Measurements from ENCODE around the gene NELFCD.
"Not testable (repeated sequence)": the region's sequence is repeated elsewhere in the genome, so short reads cannot be mapped to it uniquely, and the experiment has no call there.

NELFCD gene, protein sequence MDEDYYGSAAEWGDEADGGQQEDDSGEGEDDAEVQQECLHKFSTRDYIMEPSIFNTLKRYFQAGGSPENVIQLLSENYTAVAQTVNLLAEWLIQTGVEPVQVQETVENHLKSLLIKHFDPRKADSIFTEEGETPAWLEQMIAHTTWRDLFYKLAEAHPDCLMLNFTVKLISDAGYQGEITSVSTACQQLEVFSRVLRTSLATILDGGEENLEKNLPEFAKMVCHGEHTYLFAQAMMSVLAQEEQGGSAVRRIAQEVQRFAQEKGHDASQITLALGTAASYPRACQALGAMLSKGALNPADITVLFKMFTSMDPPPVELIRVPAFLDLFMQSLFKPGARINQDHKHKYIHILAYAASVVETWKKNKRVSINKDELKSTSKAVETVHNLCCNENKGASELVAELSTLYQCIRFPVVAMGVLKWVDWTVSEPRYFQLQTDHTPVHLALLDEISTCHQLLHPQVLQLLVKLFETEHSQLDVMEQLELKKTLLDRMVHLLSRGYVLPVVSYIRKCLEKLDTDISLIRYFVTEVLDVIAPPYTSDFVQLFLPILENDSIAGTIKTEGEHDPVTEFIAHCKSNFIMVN

DNA sequence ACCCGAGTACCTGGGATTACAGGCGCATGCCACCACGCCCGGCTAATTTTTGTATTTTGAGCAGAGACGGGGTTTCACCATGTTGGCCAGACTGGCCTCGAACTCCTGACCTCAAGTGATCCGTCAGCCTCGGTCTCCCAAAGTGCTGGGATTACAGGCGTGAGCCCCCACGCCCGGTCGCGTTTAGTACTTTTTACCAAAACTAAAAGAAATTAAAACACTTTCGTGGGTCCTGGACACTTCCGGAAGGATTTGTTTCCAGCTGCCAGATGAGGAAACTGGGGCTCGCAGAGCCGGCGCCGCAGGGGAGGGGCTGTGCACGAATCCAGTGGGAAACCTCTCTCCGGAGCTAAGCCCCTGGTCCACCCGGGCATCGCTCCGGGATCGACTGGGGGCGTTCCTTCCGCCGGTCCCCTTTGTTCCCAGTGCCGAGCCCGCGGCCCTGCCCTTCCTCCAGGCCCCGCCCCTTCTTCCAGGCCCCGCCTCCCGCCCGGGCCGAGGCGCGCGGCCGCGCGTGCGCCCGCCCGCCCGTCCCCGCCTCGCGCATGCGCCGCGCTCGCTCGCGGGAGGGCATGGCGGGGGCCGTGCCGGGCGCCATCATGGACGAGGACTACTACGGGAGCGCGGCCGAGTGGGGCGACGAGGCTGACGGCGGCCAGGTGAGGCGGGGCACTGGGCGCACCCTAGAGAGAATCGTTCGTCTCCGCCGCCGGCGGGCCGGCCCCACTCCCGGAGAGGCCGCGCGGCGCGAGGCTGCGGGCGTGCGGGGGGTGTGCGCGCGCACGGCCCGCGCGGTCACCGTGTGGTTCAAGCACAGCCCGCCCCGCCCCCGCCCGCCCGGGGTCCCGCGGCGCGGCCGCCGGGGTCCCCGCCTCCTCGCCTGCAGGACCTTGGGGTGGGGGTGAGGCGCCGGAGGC is at the start of gene NELFCD:
Gene NELFCD, plus strand, starts transcription at position 546 of the 917 bp plus-strand sequence. Its CDS starts 54 bp downstream, at position 600.
- DNase-seq (ENCODE audit: low read depth, low spot score): peak; percentile 20

DNA sequence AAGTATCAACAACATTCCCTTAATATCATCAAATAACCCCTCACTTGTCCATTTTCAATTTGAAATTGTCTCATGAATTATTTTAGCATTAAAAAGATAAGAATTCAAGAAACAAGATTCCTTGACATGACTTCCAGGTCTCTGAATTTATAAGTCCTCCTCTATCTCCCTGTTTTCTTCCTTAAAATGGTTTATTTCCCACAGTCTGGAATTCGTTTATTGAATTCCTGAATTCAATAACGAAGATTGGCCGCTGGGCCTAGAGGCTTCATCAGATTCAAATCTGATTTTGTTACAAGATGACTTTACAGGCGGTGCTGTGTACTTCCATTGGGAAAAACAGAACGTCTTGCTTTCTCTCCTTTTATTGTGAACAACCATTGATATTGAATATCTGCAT is 48.9 kb upstream of the NELFCD start:
- DNase-seq (ENCODE audit: low read depth, low spot score): no peak

DNA sequence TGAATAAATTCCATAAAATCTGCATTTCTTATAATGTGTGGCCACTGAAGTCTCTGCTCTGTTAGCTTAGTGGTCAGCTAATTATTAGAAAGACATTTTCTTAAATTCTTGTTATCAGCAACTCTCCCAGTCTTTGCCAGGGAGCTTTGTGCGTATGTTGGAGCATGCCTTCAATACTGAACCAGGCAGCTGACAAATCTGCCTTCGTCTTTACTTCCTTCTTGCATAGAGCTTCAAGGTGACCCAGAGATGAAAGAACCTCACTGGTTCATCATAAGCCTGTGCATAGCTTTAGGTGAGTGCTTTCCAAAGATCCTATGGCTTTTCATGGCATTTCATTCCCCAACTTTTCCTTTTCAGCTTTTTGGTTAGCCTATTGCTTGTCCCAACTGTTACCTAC is 43.0 kb upstream of the NELFCD start:
- DNase-seq (ENCODE audit: low read depth, low spot score): no peak

DNA sequence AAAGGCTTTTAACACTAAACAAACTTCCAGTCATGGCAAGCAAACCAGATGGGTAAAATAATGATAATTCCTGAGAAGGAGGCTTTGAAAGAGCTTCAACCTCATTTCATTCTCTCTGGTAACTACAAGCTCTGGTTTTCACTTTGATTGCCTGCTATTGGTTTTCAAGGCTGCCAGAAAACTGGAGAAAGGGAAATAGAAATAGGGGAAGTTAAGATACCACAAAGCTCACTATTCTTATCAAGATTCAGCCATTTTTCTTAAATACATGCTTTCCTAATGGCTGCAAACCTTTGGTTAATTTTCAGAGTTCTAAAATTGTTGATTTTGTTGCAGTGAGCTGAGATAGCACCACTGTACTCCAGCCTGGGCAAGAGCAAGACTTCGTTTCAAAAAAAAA is 42.5 kb upstream of the NELFCD start:
- no peak for DNase-seq (ENCODE audit: low read depth, low spot score)

DNA sequence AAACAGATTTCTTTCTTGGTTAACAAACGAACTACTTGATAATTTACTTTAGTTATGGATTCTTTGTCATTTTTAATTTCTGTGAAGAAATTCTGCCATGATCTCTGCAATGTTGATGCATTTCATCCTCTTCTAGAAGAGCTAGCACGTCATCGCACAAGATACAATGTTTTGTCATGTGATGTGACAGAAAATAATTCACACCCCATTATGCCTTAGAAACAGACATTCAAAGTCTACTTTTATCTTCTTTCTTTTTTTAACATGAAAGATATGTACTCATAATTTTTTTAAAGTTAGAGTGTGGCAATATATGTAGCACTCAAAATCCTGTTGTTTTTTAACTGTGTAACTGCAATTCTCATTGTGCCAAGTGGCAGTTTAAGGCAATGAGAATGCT is 39.6 kb upstream of the NELFCD start:
- DNase-seq (ENCODE audit: low read depth, low spot score): no peak

DNA sequence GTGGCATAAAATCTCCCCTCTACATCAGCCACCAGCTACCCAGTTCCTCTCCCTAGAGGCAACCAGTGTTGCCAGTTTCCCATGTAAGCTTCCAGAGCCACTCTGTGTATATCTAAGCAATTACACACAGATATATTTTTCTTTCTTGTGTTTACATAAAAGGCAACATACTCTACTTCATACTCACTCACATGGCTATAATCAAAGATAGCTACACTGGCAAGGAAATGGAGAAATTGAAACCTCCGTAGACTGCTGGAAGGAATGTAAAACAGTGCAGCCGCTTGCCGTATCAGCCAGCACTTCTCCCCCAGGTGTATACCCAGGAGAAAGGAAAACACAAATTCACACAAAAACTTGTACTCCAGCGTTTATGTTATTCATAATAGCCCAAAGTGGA is 38.5 kb upstream of the NELFCD start:
- no peak for DNase-seq (ENCODE audit: low read depth, low spot score)

DNA sequence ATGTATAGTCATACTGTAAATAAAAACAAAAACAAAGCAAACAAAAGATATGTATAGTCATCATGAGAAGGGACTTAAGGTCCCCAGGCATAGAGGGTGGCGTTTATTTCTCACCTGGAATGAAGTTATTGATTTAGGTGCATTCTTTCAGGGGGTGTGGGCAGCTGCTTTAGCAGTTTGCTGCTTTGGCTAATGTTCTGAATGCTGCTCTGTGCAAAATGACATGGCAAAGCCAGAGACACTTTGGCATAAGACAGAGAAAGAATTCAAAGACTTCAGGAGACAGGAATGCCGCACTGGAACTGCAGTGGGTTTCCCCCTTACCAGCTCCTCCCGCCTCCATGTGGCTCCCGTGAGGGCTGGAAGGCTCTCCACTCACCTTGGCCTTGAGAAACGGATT is 36.4 kb upstream of the NELFCD start:
- DNase-seq (ENCODE audit: low read depth, low spot score): no peak

DNA sequence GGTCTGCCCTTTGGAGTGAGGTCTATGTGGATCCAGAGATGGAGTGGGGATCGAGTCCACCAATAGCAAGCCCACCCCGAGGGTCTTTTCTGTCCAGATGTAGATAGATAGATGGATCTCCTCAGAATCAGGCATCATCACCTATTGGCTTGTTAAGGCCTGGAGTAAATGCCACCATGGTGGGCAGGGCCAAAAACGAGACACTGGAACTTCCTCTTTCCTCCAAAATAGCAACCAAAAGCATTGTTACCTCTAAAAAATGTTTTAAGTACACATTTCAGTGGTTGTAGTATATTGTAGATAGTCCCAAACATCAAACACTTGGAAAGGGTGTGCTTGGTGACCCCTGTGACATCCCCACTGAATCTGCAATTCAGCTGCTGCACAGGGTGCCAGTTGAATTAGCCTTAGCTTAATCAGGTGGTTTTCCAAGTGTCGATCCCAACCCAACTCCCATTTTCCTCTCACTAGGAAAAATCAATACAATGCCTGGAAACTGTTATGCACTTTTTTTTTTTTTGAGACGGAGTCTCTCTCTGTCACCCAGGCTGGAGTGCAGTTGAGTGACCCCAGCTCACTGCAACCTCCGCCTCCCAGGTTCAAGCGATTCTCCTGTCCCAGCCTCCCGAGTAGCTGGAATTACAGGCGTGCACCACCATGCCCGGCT is 35.0 kb upstream of the NELFCD start:
- no peak for DNase-seq (ENCODE audit: low read depth, low spot score)

DNA sequence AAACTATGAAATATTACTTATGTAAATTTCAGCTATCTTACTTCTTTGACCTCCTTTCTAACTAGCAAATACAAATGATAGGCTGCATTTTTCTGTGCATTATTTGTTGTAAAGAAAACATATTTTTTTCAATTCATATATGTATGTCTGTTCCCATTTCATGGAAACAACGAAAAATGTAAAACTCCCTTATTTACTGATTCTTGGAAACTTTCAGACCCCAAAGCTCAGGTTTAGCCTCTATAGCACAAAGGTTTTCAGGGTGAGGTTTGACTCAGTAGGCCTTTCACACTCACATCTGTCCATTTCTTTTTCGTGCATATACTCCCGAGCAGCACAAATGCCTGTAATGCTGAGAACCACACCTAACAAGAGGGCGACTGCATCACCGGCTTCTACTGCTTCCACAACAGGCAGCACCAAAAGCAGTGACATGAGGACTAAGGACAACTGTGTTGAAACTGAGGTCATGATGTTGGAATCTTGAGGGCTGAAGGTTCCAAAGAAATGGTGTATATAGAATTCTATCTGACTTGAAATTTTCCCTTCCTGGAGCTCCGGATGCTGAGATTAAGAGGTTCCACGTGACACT is 33.2 kb upstream of the NELFCD start:
- not testable (repeated sequence) for DNase-seq (ENCODE audit: low read depth, low spot score)

DNA sequence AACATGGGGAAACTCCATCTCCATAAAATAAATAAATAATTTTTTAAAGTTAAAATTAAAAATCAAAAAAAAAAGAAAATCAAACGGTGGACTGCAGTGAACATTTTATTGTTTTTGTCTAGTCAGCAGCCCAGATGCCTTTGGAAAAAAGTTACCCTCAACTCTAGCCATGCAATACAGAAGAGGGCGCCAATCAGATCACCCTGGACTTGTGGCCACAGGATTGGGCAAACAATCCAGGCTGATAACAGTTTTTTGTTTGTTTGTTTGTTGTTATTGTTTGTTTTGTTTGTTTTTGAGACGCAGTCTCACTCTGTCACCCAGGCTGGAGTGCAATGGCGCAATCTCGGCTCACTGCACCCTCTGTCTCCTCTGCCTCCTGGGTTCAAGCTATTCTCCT is 30.5 kb upstream of the NELFCD start:
- DNase-seq (ENCODE audit: low read depth, low spot score): no peak

DNA sequence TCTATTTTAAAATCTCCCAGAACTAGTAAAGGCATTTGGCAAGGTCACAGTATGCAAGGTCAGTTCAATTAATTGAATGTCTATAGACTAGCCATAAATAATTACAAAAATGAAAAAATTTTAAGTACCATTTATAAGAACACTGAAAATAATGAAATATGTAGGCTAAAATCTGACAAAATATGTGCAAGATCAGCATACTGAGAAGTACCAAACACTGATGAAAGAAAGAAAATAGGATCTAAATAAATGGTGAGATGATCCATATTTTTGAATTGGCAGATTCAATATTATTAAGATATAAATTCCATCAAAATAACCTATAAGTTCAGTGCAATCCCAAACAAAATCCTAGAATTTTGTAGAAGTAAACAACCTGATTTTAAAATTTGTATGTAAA is 28.0 kb upstream of the NELFCD start:
- DNase-seq (ENCODE audit: low read depth, low spot score): no peak

DNA sequence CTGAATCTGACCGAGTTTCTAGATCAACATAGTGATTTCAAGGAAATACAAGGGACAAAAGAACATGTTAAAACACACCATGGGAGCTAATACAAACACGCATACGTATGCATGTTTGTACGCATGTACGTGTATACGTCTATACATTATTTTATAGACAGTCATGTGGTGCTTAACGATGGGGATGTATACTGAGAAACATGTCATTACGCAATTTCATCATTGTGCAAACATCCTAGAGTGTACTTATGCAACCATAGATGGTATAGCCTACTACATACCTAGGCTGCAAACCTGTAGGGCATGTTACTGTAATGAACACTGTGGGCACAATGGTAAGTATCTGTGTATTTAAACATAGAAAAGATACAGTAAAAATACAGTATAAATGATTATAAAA is 25.0 kb upstream of the NELFCD start:
- no peak for DNase-seq (ENCODE audit: low read depth, low spot score)

DNA sequence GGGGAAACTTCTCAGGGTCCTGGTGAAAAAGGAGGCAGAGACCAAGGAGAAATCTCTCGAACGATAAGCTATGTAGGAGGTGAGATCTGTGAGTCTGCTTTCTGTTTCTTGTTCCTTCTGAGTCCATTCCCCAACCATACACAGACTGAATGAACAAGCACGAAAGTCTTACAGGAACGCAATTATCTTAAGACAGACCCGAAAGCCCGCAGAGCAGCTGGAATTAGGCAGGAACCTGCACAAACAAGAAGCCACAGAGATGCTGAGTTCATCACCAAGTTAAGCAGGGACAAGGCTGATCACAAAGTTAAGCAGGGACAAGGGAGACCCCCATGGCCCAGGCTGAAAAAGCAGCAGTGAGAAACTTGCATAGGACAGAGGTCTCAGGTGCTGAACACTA is 21.4 kb upstream of the NELFCD start:
- no peak for DNase-seq (ENCODE audit: low read depth, low spot score)

DNA sequence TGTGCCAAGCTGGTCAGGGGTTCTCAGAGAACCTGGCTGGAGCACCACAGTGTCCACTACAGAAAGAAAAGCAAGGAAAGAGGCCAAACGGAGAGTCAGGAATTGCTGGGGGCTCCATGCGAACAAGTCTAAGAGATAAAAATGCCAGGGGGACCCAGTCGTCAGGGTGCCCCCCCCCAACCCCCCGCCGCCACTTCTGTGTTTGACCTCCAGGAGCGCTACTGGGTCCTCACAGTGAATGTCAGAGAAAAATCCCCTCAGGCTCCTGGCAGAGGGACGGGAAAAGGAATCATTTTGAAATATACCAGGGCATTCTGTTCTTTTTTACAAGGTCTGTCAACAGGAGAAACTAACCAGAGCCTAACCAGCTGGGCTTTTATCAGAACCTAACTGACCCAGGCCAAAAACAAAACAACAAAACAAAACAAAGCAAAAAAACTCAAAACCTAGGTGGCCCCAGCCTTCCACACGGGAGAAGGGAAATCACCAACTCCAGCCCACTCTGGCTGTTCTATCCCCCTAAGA is 17.9 kb upstream of the NELFCD start:
- no peak for DNase-seq (ENCODE audit: low read depth, low spot score)

DNA sequence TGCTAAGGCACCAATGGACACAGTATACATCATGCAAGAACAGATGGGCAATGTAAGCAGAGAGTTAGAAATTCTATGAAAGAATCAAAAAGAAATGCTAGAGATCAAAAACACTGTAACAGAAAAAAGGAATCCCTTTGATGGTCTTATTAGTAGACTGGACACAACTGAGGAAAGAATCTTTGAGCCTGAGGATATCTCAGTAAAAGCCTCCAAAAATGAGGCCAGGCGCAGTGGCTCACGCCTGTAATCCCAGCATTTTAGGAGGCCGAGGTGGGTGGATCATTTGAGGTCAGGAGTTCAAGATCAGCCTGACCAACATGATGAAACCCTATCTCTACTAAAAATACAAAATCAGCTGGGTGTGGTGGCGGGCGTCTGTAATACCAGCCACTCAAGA is 17.1 kb upstream of the NELFCD start:
- not testable (repeated sequence) for DNase-seq (ENCODE audit: low read depth, low spot score)

DNA sequence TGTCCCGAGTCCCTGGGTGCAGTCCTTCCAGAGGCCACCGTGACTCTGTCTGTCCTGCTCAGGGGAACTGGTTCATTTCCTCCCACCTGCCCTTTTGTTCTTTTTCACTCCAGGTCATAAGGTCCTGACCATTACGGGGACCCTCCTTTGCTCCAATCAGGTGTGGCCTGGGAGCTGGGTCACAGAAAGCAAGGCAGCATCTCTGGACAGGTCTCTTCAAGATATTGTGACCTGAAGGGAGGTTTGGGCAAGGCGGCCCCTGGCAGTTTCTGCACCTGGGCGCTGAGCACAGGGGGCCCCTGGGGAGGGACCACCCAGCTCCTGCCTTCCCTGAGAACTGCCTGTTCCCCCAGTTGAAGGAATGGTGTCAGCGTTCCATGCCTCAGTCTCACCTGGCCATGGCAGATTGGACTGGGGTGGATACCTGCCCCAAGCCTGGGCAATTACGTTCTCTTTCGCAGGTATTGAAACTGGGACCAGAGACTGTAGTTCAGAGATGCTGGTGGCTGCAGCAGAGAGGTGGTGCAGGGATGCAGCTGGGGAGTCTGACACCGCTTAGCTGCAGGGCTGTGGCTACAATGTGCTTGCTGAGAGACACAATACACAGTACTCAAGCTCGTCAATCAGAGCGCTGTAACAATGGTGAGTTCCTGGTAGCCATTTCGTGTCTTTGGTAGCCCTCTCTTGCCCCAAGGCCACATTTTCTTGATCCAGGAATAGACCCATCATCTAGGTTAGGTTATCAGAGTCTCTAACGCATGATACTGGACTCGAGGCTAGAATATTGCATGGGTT is 15.6 kb upstream of the NELFCD start:
- DNase-seq (ENCODE audit: low read depth, low spot score): no peak

DNA sequence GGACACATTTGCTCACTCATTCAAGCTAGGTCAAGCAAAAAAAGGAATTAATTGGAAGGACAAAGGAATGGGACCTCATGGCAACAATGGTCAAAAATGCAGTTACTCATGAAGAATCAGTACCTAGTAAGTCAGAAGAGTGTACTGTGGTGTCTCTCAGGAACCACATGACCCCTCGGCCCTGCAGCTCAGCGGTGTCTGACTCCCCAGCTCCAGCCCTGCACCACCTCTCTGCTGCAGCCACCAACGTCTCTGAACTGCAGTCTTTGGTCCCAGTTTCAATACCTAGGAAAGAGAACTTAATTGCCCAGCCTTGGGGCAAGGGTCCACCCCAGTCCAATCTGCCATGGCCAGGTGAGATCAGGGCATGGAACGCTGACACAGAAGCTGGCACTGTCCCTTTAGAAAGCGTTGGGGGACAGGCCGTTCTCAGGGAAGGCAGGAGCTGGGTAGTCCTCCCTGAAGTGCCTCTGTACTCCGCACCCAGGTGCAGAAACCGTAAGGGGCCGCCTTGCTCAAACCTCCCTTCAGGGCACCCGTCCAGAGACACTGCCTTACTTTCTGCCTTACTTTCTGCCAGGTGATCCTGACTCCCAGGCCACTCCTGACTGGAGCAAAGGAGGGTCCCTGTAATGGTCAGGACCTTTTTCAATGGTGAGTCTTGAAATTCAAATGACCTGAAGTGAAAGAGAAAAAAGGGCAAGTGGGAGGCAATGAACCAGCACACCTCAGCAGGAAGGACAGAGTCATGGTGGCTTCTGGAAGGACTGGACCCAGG is 13.2 kb upstream of the NELFCD start:
- no peak for DNase-seq (ENCODE audit: low read depth, low spot score)

DNA sequence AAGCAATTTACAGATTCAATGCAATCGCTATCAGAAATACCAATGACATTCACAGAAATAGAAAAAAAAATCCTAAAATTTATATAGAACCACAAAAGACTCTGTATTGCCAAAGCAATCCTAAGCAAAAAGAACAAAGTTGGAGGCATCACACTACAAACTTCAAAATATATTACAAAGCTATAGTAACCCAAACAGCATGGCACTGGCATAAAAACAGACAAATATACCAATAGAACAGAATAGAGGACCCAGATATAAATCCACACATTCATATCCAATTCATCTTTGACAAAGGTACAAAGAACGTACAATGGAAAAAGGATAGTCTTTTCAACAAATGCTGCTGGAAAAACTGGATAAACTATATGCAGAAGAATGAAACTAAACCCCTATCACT is 11.6 kb upstream of the NELFCD start:
- no peak for DNase-seq (ENCODE audit: low read depth, low spot score)

DNA sequence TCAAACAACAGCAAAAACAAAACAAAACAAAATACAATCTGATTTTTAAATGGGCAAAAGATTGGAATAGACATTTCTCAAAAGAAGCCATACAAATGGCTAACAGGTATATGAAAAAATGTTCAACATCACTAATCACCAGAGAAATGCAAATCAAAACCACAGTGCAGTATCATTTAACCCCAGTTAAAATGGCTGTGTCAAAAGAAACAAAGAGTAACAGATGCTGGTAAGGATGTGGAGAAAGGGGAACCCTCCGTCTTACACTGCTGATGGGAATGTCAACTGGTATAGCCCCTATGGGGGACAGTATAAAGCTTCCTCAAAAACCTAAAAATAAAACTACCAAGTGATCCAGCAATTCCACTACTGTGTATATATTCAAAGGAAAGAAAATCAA is 10.9 kb upstream of the NELFCD start:
- DNase-seq (ENCODE audit: low read depth, low spot score): no peak

DNA sequence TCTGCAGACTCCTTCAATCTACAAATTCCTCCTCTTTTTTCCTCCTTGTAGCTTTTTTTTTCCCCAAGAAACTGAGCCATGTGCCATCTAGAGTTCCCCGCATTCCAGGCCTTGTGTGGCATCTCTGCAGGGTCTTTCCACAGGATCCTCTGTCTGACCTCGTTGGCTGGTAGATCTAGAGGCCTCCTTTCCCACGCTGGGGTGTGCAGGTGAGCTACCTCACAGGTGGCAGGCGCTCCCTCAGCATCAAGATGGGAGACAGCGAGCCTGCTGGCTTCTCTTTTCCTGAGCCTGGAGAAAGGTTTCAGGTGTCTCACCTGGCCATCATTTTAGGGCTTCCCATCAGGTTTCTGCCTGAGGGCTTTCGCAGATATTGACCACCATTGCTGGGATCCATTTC is 9.6 kb upstream of the NELFCD start:
- DNase-seq (ENCODE audit: low read depth, low spot score): no peak

Data from brain pericyte (primary cell).